Nephron progenitor cell (in vitro differentiated cells): ENCODE results near the gene H6PD.
A peak's percentile ranks its signal among the peaks of the same experiment; 100 is the strongest.

Source experiments
- DNase-seq: peaks from one replicate; pipeline ENCODE4 v3.0.0; 2021
- H3K27ac Mint-ChIP-seq: 2 replicates; pipeline ENCODE4 v1.8.0; 2021; ENCODE audit warnings: mild to moderate bottlenecking, moderate library complexity, mixed read lengths
- H3K27me3 Mint-ChIP-seq: 2 replicates; pipeline ENCODE4 v1.8.0; 2021; ENCODE audit warnings: mild to moderate bottlenecking, low read depth, mixed read lengths; ENCODE audit not compliant: poor library complexity
- H3K36me3 Mint-ChIP-seq: 2 replicates; pipeline ENCODE4 v1.8.0; 2021; ENCODE audit warnings: low read depth, mixed read lengths
- H3K4me1 Mint-ChIP-seq: 2 replicates; pipeline ENCODE4 v1.8.0; 2021; ENCODE audit warnings: mixed read lengths
- H3K4me3 Mint-ChIP-seq: 2 replicates; pipeline ENCODE4 v1.8.0; 2021; ENCODE audit warnings: mild to moderate bottlenecking, moderate library complexity, mixed read lengths
- H3K9me3 Mint-ChIP-seq: 2 replicates; pipeline ENCODE4 v1.8.0; 2021; ENCODE audit warnings: mild to moderate bottlenecking, moderate library complexity, mixed read lengths
- TF ChIP-seq, protein P1 (sequence below): fragments of 200-600 bp; sonication (generic); IDR thresholded peaks from 2 replicates; pipeline ENCODE4 v1.5.0; 2021; ENCODE audit warnings: antibody characterized with exemption

The H6PD gene

DNA sequence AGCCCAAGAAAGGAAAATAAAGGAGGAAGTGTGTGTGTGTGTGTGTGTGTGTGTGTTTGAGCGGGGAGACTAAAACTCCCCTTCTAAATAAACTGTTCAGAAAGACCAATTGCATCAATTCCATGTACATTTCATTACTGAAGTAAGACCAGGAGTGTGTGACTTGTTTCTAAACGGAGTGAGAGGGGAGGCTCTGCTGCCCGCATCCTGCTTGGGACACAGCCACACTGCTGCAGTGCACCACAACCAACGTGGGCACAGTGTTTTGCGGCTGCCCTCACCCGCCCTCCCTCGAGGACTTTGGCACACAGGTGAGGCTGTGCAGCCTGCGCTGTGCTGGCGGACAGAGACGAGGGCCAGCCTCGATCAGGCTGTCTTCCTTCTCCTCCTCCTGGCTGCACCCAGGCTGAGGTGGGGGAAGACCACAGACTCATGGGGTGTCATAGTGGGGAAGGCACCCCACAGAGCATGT lies 31.0 kb upstream of the H6PD start:
- no peak for DNase-seq
- peaks cover 95% of the 10 kb centered on the region for H3K27me3 Mint-ChIP-seq
- no peak overlapping the region for H3K27ac Mint-ChIP-seq
- no peaks in the 10 kb centered on the region for H3K36me3 Mint-ChIP-seq
- TF ChIP-seq, protein P1, sequence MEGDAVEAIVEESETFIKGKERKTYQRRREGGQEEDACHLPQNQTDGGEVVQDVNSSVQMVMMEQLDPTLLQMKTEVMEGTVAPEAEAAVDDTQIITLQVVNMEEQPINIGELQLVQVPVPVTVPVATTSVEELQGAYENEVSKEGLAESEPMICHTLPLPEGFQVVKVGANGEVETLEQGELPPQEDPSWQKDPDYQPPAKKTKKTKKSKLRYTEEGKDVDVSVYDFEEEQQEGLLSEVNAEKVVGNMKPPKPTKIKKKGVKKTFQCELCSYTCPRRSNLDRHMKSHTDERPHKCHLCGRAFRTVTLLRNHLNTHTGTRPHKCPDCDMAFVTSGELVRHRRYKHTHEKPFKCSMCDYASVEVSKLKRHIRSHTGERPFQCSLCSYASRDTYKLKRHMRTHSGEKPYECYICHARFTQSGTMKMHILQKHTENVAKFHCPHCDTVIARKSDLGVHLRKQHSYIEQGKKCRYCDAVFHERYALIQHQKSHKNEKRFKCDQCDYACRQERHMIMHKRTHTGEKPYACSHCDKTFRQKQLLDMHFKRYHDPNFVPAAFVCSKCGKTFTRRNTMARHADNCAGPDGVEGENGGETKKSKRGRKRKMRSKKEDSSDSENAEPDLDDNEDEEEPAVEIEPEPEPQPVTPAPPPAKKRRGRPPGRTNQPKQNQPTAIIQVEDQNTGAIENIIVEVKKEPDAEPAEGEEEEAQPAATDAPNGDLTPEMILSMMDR: no peak
- no peak overlapping the region for H3K4me3 Mint-ChIP-seq
- H3K9me3 Mint-ChIP-seq: no peaks in the 10 kb centered on the region
- H3K4me1 Mint-ChIP-seq: peaks cover 42% of the 10 kb centered on the region

DNA sequence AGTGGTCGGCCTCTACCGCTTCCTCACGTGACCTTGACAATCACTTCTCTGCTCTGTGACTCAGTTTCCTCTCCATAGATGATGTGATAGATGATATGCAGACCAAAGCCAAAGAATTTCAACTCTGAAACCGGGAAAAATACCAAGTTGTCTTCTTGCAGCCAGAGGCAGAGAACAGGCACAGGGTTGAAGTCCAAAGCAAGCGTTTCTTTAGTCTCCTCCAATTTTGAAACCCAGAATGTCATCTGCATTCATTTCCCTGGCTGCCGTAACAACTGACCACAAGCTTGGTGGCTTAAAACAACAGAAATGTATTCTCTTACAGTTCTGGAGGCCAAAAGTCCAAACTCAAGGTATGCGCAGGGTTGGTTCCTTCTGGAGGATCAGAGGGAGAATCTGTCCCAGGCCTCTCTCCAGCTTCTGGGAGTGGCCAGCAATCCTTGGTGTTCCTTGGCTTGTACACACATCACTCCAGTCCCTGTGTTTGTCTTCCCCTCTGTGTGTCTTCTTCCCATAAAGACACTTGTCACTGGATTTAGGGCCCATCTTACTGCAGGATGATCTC lies 30.3 kb upstream of the H6PD start:
- TF ChIP-seq, protein P1: no peak
- Mint-ChIP-seq H3K4me1 (peaks cover 40% of the 10 kb centered on the region), H3K4me3 (no peak overlapping the region), H3K27ac (no peak overlapping the region), H3K36me3 (no peaks in the 10 kb centered on the region), H3K27me3 (peaks cover 88% of the 10 kb centered on the region), H3K9me3 (no peaks in the 10 kb centered on the region)
- DNase-seq: no peak

DNA sequence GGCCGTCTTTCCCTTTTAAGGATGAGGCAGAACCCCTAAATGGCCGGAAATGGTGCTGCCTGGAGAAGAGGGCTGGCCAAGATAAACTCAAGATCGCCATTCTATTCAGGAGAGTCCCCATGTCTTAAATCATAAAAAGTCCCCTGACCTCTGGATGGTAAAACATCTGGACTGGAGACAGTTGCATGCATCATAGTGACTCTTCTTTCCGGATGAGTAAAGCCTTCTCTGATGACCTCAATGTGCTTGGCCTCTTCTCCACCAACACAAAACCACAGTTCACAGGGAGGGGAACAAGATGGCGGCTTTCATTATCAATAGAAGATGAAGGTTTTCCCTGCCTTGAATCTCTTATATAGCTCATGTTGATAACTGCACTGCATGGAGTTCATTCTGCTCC lies 27.5 kb upstream of the H6PD start:
- peaks cover 60% of the 10 kb centered on the region for H3K27me3 Mint-ChIP-seq
- TF ChIP-seq, protein P1: no peak
- H3K36me3 Mint-ChIP-seq: no peaks in the 10 kb centered on the region

DNA sequence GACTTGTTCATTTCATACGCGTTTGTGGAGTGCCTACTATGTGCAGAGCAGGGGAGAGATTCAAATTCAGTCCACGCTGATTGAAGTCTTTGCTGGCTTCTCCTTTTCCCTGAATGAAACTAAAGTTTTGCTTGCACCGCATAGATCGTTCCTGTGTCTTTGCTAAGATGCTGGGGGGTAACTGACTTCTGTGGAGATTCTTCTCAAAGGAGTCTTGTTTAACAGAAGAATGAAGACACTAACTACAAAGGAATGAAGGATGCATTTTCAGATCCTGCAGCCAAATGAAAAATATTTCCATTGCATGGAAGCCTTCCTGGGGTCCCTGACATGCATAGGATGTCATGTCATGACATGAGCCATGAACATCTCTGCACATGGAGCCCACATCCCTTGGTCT lies 26.9 kb upstream of the H6PD start:
- DNase-seq: no peak
- Mint-ChIP-seq H3K27me3 (peaks cover 54% of the 10 kb centered on the region), H3K36me3 (no peaks in the 10 kb centered on the region), H3K4me3 (no peak overlapping the region), H3K4me1 (peaks cover 23% of the 10 kb centered on the region), H3K9me3 (no peaks in the 10 kb centered on the region), H3K27ac (no peak overlapping the region)
- TF ChIP-seq, protein P1: no peak

More for the DNA sequence above, 27.5 kb upstream of the H6PD start:
- no peaks in the 10 kb centered on the region for H3K9me3 Mint-ChIP-seq
- no peak for DNase-seq
- H3K27ac Mint-ChIP-seq: no peak overlapping the region
- peaks cover 29% of the 10 kb centered on the region for H3K4me1 Mint-ChIP-seq
- H3K4me3 Mint-ChIP-seq: no peak overlapping the region

DNA sequence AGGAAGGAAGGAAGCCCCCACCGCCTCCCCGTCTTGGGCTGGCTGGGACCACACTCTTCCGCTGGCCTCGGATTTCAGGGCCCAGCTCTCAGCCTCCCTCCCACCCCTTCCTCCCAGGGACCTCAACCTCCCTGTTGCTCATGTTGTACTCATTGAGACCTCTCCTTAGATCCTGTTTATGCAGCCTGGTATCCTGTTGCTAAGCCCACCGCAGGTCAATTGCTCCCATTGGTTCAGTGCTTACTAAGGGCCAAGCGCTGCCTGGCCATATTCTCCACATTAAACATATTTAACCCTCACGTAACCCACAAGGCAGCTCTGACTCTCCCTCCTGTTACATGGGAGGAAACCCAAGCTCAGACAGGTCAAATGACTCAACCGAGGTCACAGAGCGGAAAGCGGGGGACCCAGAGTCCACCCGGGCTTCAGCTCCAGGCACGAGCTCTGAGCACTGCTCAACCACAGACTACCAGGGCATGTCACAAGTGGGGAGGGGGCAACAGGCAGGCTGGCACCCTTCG lies 23.2 kb upstream of the H6PD start:
- Mint-ChIP-seq H3K4me1 (peaks cover 27% of the 10 kb centered on the region), H3K4me3 (peak overlapping the region; percentile 29), H3K27ac (peak overlapping the region; percentile 9), H3K9me3 (no peaks in the 10 kb centered on the region), H3K36me3 (no peaks in the 10 kb centered on the region), H3K27me3 (peaks cover 26% of the 10 kb centered on the region)
- no peak for DNase-seq
- TF ChIP-seq, protein P1: no peak

DNA sequence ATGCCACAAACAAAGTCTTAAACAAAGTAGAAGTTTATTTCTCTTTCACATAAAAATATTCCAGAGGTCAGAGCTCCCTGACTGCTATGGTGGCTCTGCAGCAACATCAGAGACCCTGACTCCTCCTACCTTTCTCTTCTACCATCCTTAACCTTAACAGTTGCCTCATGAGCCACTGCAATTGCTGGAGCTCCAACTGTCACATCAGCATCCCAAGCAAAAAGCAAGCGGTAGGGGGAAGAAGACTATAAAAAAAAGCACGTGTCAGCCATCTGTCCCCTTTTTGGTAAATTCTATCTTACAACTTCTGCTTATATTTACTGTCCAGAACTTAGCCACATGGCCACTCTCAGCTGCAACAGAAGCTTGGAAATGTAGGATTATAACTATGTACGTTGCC lies 21.8 kb upstream of the H6PD start:
- TF ChIP-seq, protein P1: no peak
- Mint-ChIP-seq H3K4me1 (peaks cover 27% of the 10 kb centered on the region), H3K4me3 (no peak overlapping the region), H3K27ac (no peak overlapping the region), H3K36me3 (no peaks in the 10 kb centered on the region), H3K27me3 (peaks cover 14% of the 10 kb centered on the region), H3K9me3 (no peaks in the 10 kb centered on the region)
- no peak for DNase-seq
